HEK293T (cell line): ENCODE measurements around the gene PROP1.

Source experiments
- CTCF ChIA-PET: fragments of 350-600 bp; formaldehyde crosslinking; extraction: SDS; loops from one replicate; lab custom pipeline; 2021; ENCODE audit warnings: antibody characterized with exemption, inconsistent platforms; lab: Yijun Ruan, JAX
- POLR2A ChIA-PET: fragments of 350-600 bp; formaldehyde crosslinking; extraction: SDS; loops from one replicate; lab custom pipeline; 2020; ENCODE audit warnings: antibody characterized with exemption, inconsistent platforms; lab: Yijun Ruan, JAX
- DNase-seq: peaks from one replicate; pipeline ENCODE4 v3.0.0; 2012; ENCODE audit warnings: mixed read lengths; ENCODE audit errors: extremely low spot score
- ARNT ChIP-seq: fragments of 450-650 bp; IDR thresholded peaks from 2 replicates; pipeline ENCODE4 v1.6.1; 2017; ENCODE audit warnings: mild to moderate bottlenecking
- BHLHE40 ChIP-seq: fragments of 450-650 bp; IDR thresholded peaks from 2 replicates; pipeline ENCODE4 v1.6.1; 2016; ENCODE audit warnings: mild to moderate bottlenecking, moderate library complexity, borderline replicate concordance
- CTBP1 ChIP-seq: fragments of 450-650 bp; IDR thresholded peaks from 2 replicates; pipeline ENCODE4 v1.6.1; 2016; ENCODE audit warnings: borderline replicate concordance
- ELF4 ChIP-seq: fragments of 450-650 bp; IDR thresholded peaks from 2 replicates; pipeline ENCODE4 v1.6.1; 2017; ENCODE audit warnings: antibody characterized with exemption
- FOXA1 ChIP-seq: fragments of 450-650 bp; IDR thresholded peaks from 2 replicates; pipeline ENCODE4 v1.6.1; 2016; ENCODE audit warnings: mild to moderate bottlenecking
- FOXK2 ChIP-seq: fragments of 450-650 bp; IDR thresholded peaks from 2 replicates; pipeline ENCODE4 v1.6.1; 2016; ENCODE audit warnings: mild to moderate bottlenecking
- FOXM1 ChIP-seq: fragments of 450-650 bp; IDR thresholded peaks from 2 replicates; pipeline ENCODE4 v1.6.1; 2017; ENCODE audit warnings: mild to moderate bottlenecking, borderline replicate concordance
- HDGF ChIP-seq: fragments of 450-650 bp; IDR thresholded peaks from 2 replicates; pipeline ENCODE4 v1.6.1; 2017; ENCODE audit warnings: antibody characterized with exemption, borderline replicate concordance
- L3MBTL2 ChIP-seq: fragments of 450-650 bp; conservative IDR thresholded peaks from 2 replicates; pipeline ENCODE4 v1.6.1; 2016; ENCODE audit warnings: mild to moderate bottlenecking
- LEF1 ChIP-seq: fragments of 450-650 bp; IDR thresholded peaks from 2 replicates; pipeline ENCODE4 v1.6.1; 2017; ENCODE audit warnings: mild to moderate bottlenecking, borderline replicate concordance
- NFRKB ChIP-seq: fragments of 450-650 bp; IDR thresholded peaks from 2 replicates; pipeline ENCODE4 v1.6.1; 2016; ENCODE audit warnings: mild to moderate bottlenecking, moderate library complexity
- SP1 ChIP-seq: fragments of 450-650 bp; IDR thresholded peaks from 2 replicates; pipeline ENCODE4 v1.6.1; 2017
- SUZ12 ChIP-seq: fragments of 450-650 bp; IDR thresholded peaks from 2 replicates; pipeline ENCODE4 v1.6.1; 2016; ENCODE audit warnings: mild to moderate bottlenecking
- TARDBP ChIP-seq: fragments of 450-650 bp; IDR thresholded peaks from 2 replicates; pipeline ENCODE4 v1.6.1; 2016
- ZNF384 ChIP-seq: fragments of 450-650 bp; IDR thresholded peaks from 2 replicates; pipeline ENCODE4 v1.6.1; 2016
- TF ChIP-seq, protein P1 (sequence below): fragments of 450-650 bp; IDR thresholded peaks from 2 replicates; pipeline ENCODE4 v1.6.1; 2016

The PROP1 gene

DNA sequence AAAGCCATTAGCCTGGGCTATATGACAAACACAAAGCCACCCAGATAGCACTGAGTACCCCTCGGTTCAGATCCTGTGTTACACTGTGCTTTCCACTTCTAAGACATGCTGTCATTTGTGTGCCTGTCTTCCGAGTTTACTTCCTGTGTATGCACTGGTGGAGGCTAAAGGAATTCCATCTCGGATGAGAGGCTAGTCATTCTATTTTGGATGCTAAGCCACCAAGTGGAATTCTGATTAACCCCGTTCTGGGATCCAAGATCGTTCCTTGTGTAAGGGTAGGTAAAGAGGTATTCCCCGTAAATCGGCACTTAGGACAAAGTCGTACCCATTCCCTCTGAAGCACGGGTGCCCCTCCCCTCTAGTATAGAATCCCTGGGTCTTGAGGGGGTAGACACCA lies 8.7 kb downstream of the PROP1 start:
- POLR2A ChIA-PET: interaction anchor here (0.6 kb wide), 1 partner anchor 404 kb away, joined by 3 read pairs; no protein-coding TSS in a partner anchor
- no peak for DNase-seq
- CTCF ChIA-PET: no interaction called here
- no peak for TF ChIP-seq TARDBP
- no peak for TF ChIP-seq SP1
- TF ChIP-seq FOXK2: no peak
- no peak for TF ChIP-seq LEF1
- TF ChIP-seq ARNT: no peak
- no peak for TF ChIP-seq ELF4
- TF ChIP-seq ZNF384: no peak
- TF ChIP-seq, protein P1, sequence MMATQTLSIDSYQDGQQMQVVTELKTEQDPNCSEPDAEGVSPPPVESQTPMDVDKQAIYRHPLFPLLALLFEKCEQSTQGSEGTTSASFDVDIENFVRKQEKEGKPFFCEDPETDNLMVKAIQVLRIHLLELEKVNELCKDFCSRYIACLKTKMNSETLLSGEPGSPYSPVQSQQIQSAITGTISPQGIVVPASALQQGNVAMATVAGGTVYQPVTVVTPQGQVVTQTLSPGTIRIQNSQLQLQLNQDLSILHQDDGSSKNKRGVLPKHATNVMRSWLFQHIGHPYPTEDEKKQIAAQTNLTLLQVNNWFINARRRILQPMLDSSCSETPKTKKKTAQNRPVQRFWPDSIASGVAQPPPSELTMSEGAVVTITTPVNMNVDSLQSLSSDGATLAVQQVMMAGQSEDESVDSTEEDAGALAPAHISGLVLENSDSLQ: no peak
- TF ChIP-seq BHLHE40: no peak
- no peak for TF ChIP-seq L3MBTL2
- no peak for TF ChIP-seq FOXM1
- no peak for TF ChIP-seq FOXA1
- no peak for TF ChIP-seq HDGF
- TF ChIP-seq CTBP1: no peak
- no peak for TF ChIP-seq NFRKB

DNA sequence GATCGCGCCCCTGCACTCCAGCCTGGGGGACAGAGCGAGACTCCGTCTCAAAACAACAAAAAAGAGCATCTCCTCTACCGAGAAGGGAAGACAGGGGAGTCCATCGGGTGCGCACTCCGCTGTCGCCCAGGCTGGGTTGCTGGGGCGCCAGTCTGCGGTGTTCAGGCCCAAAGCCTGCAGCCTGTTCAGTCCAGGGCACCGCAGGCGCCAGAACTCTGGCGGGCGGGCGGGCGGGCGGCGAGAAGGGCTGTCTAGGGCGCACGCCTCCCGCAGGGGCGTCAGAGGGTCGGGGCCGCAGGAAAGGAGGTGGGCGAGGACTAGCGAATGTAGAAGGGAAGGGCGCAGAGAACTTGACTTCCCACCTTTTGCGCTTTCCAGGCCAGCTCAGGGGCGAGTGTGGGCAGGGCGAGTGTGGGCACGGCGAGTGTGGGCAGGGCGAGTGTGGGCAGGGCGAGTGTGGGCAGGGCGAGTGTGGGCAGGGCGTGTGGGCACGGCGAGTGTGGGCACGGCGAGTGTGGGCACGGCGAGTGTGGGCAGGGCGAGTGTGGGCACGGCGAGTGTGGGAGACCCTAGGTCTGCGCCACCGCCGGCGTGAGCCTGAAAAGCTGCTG lies 10.5 kb downstream of the PROP1 start:
- POLR2A ChIA-PET: no interaction called here
- no peak for DNase-seq
- TF ChIP-seq, protein P1: no peak
- TF ChIP-seq CTBP1: no peak
- no peak for TF ChIP-seq ZNF384
- TF ChIP-seq ELF4: no peak
- no peak for TF ChIP-seq L3MBTL2
- TF ChIP-seq ARNT: no peak
- CTCF ChIA-PET: no interaction called here

DNA sequence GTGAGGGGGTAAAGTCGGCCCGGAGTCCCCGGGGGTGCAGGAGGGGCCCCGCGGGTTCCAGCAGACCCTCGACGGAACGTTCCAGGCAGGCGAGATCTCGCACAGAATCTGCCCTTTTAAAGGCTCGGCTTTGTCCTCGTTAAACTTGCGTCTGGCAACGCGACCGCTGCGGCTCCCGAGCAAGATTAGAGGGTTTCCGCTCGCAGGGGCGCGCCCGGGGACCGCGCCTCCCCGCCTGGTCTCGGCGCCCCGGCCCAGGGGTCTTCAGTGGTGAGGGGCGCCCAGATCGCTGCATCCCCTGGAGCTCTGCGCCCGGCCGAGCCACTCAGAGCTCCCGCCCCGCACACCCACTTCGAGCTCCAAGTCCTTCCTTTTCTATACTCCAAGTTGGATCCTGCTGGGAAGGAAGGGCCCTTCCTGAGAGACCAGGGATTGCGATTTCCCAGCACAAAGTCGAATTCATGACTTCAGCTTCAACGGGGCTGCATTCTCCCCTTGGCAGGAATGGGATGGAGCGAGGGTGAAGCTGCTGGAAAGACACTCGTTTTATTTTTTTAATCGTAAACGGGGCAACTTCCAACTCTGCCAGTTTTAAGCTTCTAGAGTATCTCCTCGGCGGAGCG lies 11.3 kb downstream of the PROP1 start:
- CTCF ChIA-PET: no interaction called here
- POLR2A ChIA-PET: no interaction called here

DNA sequence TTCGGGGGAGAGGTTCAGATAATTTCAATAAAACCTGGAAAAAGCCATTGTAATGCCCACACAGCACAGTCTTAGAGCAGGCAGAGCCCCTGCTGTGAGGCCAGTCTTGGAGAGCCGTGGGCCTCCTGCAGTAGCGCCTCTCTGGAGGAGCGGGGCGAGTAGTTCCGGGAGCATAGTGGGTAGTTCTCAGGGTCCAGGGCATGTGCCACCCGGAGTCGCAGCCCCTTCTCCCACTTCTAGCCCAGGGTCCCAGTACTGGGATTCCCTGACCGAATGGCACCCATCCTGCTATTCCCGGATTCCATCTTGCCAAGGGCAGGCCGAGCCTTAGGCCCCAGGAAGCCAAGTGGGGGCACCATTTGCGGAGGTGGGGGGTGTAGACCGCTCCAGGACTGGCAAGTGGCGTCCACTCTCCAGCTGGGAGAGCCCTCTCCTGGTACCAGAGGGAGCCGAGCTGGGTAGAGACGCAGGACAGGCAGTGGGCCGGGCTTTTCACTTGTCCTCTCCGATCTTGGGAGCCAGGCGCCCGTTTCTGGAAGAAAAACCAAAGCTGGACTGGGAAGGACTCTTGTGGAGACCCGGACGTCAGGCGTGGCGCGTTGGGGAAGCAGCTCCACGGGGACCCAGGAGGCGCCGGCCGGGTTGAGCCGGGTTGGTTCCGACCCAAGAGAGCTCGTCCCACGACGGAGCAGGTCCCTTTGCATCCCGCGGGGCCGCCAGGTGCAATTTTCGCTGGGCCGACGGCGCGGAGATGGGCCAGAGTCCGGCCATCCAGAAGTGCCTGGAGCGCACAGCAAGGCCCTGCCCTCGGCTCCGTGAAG lies 12.1 kb downstream of the PROP1 start:
- CTCF ChIA-PET: no interaction called here
- TF ChIP-seq FOXM1 (no peak), ELF4 (no peak), ZNF384 (no peak), SP1 (no peak), FOXK2 (no peak), CTBP1 (no peak), FOXA1 (no peak), HDGF (no peak), SUZ12 (no peak), LEF1 (no peak), NFRKB (no peak), L3MBTL2 (no peak), ARNT (no peak), BHLHE40 (no peak), TARDBP (no peak)
- TF ChIP-seq, protein P1: no peak
- POLR2A ChIA-PET: no interaction called here
- DNase-seq: no peak

More for the DNA sequence above, 11.3 kb downstream of the PROP1 start:
- TF ChIP-seq FOXK2: no peak
- TF ChIP-seq LEF1: no peak
- TF ChIP-seq ARNT: no peak
- TF ChIP-seq L3MBTL2: no peak
- no peak for TF ChIP-seq SUZ12
- no peak for TF ChIP-seq FOXA1
- DNase-seq: no peak

DNA sequence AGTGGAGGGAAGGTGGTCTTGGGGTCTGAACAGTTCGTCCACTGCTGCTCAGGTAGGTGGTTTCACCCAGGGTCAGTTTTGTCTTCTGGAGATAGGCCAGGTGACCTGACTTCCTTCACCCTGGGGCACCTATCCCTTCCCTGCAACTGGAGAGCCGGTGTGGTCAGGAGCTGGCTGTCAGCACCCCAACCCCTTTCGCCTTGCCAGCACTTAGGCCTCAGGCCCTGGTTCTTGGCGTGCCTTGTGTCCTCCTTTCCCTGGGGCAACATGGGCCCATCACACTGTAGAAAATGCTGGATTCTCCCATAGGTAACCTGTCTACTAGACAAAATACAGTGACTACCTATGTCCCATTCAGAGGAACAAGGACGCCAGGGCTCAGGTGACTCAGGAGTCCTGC lies 13.1 kb downstream of the PROP1 start:
- no peak for DNase-seq
- TF ChIP-seq TARDBP (no peak), LEF1 (no peak), FOXA1 (no peak), HDGF (no peak)
- ChIA-PET CTCF (interaction anchor here (1.2 kb wide), 1 partner anchor 110 kb away, joined by 3 read pairs; no protein-coding TSS in a partner anchor), POLR2A (no interaction called here)
